K562 (cell line): ENCODE data around the gene IP6K3. TPM values are rescaled to one million over a fixed set of nuclear protein-coding genes. Genes with fewer than 3 reads are reported as not detected.

Source experiments
- ATAC-seq: fragments of 200-7000 bp; cut with Tn5 transposase; 3 replicates; pipeline ENCODE4 v1.9.1; 2020; ENCODE audit warnings: moderate library complexity
- BruUV-seq: library from RNA; stranded (reverse); fragments of 400-500 nt; replicated peaks from 2 replicates; lab custom pipeline; 2021; lab: Mats Ljungman, UMichigan
- CTCF ChIA-PET: fragments of 300-600 bp; formaldehyde crosslinking; extraction: SDS; loops from one replicate; lab custom pipeline; 2021; ENCODE audit warnings: low intra/inter-chr PET ratio; lab: Yijun Ruan, JAX
- POLR2A ChIA-PET: fragments of 300-600, 350-650 bp; sonication (Branson Sonifier 250); formaldehyde crosslinking; extraction: SDS; loops from one replicate; lab custom pipeline; 2021; ENCODE audit warnings: antibody characterized with exemption, inconsistent platforms; lab: Yijun Ruan, JAX
- DNase-seq, 4 experiments: peaks; one replicate each; pipeline versions ENCODE4 v3.0.0 to v3.0.0-alpha.2; 2011 to 2018; ENCODE audit warnings: low spot score in 3 of 4, mixed read lengths in 3 of 4; ENCODE audit errors: extremely low read depth in 1 of 4
- FAIRE-seq: peaks from 2 replicates; lab custom pipeline; 2011; peaks lifted over from hg19 to GRCh38; lab: Jason Lieb, UNC
- H2AFZ ChIP-seq: 2 replicates; pipeline ENCODE4 v1.6.0; 2011; ENCODE audit warnings: low read depth, low read length, control low read depth, inconsistent platforms
- H3K27ac ChIP-seq: fragments of 200-600 bp; 3 replicates; pipeline ENCODE4 v1.8.0; 2011; ENCODE audit warnings: low read depth, mild to moderate bottlenecking, control low read depth, inconsistent platforms, low read length, moderate library complexity, mixed read lengths; ENCODE audit errors: extremely low read depth
- H3K27me3 ChIP-seq, 2 experiments: fragments of 300-600 bp in 1 of 2; 2 replicates in 1 of 2; 3 replicates in 1 of 2; pipeline versions ENCODE4 v1.6.0 to v1.8.0; 2011; ENCODE audit warnings: inconsistent platforms in 2 of 2, low read length in 2 of 2, mild to moderate bottlenecking in 1 of 2, mixed read lengths in 1 of 2, moderate library complexity in 1 of 2; ENCODE audit not compliant: control insufficient read depth in 2 of 2, insufficient read depth in 2 of 2
- H3K36me3 ChIP-seq: fragments of 300-600 bp; 3 replicates; pipeline ENCODE4 v1.8.0; 2011; ENCODE audit warnings: mild to moderate bottlenecking, low read length, inconsistent platforms; ENCODE audit not compliant: control insufficient read depth, insufficient read depth
- H3K4me1 ChIP-seq, 2 experiments: fragments of 200-600 bp in 1 of 2; replicated peaks in 1 of 2; 2 replicates in 1 of 2; 3 replicates in 1 of 2; pipeline versions ENCODE4 v1.5.1 to v1.8.0; 2011; ENCODE audit warnings: inconsistent platforms in 2 of 2, low read length in 2 of 2, mild to moderate bottlenecking in 1 of 2, mixed read lengths in 1 of 2, moderate library complexity in 1 of 2; ENCODE audit not compliant: control insufficient read depth in 2 of 2, insufficient read depth in 2 of 2
- H3K4me2 ChIP-seq: 2 replicates; pipeline ENCODE4 v1.6.1; 2011; ENCODE audit warnings: low read length, control low read depth, inconsistent platforms, mixed read lengths; ENCODE audit not compliant: insufficient read depth
- H3K4me3 ChIP-seq: fragments of 200-600 bp; sonication (generic), shearing (Covaris generic); 2 replicates; pipeline ENCODE4 v1.5.1; 2016; ENCODE audit warnings: control low read depth, inconsistent platforms
- H3K79me2 ChIP-seq: fragments of 200-600 bp; 3 replicates; pipeline ENCODE4 v1.8.0; 2011; ENCODE audit warnings: low read length, inconsistent platforms; ENCODE audit not compliant: control insufficient read depth, insufficient read depth
- H3K9ac ChIP-seq, 2 experiments: 2 replicates each; pipeline versions ENCODE4 v1.6.0 to v1.6.1; 2011; ENCODE audit warnings: low read depth in 2 of 2, low read length in 2 of 2, control low read depth in 1 of 2, inconsistent platforms in 1 of 2, mild to moderate bottlenecking in 1 of 2, mixed read lengths in 1 of 2; ENCODE audit not compliant: insufficient read depth in 1 of 2
- H3K9me1 ChIP-seq: one replicate; pipeline ENCODE4 v1.6.0; 2011; ENCODE audit warnings: inconsistent platforms, mild to moderate bottlenecking, low read length, moderate library complexity; ENCODE audit not compliant: control insufficient read depth, insufficient read depth
- H3K9me3 ChIP-seq: replicated peaks from 2 replicates; pipeline ENCODE4 v1.5.1; 2011; ENCODE audit warnings: low read depth, low read length, inconsistent platforms; ENCODE audit not compliant: control insufficient read depth, insufficient read depth
- H4K20me1 ChIP-seq: replicated peaks from 2 replicates; pipeline ENCODE4 v1.6.1; 2011; ENCODE audit warnings: low read length, inconsistent platforms, mixed read lengths; ENCODE audit not compliant: control insufficient read depth, insufficient read depth
- C11orf30 ChIP-seq: fragments of 450-650 bp; IDR thresholded peaks from 2 replicates; pipeline ENCODE4 v1.6.1; 2016; ENCODE audit warnings: low read depth, mild to moderate bottlenecking
- GATA2 ChIP-seq: sonication (generic); formaldehyde crosslinking; IDR thresholded peaks from 2 replicates; pipeline ENCODE4 v1.4.0; 2020; ENCODE audit warnings: mild to moderate bottlenecking, missing genetic modification reagents
- HDAC1 ChIP-seq, 2 experiments: fragments of 450-650 bp; IDR thresholded peaks; 2 replicates each; pipeline ENCODE4 v1.6.1; 2016 to 2017; ENCODE audit warnings: inconsistent platforms in 1 of 2, mild to moderate bottlenecking in 1 of 2, moderate library complexity in 1 of 2
- HDAC6 ChIP-seq: IDR thresholded peaks from 2 replicates; pipeline ENCODE4 v1.6.1; 2012; ENCODE audit warnings: low read depth, mild to moderate bottlenecking, control low read depth, inconsistent platforms, low read length, moderate library complexity
- HNRNPK ChIP-seq: fragments of 200-400 bp; formaldehyde crosslinking; IDR thresholded peaks from one replicate; pipeline ENCODE4 v1.6.1; 2018; ENCODE audit warnings: mild to moderate bottlenecking, low read depth, low read length; ENCODE audit not compliant: poor library complexity, severe bottlenecking
- KLF6 ChIP-seq: fragments of 250-450 bp; sonication (Bioruptor Pico); IDR thresholded peaks from 2 replicates; pipeline ENCODE4 v1.4.0; 2020; ENCODE audit warnings: mild to moderate bottlenecking, moderate library complexity, borderline replicate concordance
- RFX5 ChIP-seq: IDR thresholded peaks from 2 replicates; pipeline ENCODE4 v1.6.1; 2011; ENCODE audit warnings: low read depth, mild to moderate bottlenecking, improper control_type of control experiment, low read length
- RFX7 ChIP-seq: fragments of 250-450 bp; sonication (Bioruptor Pico); IDR thresholded peaks from 2 replicates; pipeline ENCODE4 v1.5.1; 2021; ENCODE audit warnings: mild to moderate bottlenecking
- SIN3A ChIP-seq, 2 experiments: fragments of 150-350 bp in 1 of 2; IDR thresholded peaks; 2 replicates each; pipeline ENCODE4 v1.6.1; 2011 to 2016; ENCODE audit warnings: borderline replicate concordance in 2 of 2, low read depth in 2 of 2, low read length in 2 of 2, mild to moderate bottlenecking in 2 of 2, moderate library complexity in 2 of 2; ENCODE audit not compliant: control insufficient read depth in 1 of 2
- SRSF7 ChIP-seq: fragments of 200-400 bp; formaldehyde crosslinking; optimal IDR thresholded peaks from 2 replicates; pipeline ENCODE3; 2017; ENCODE audit warnings: mild to moderate bottlenecking, low read depth, low read length
- XRCC3 ChIP-seq: fragments of 450-650 bp; IDR thresholded peaks from 2 replicates; pipeline ENCODE4 v1.6.1; 2017; ENCODE audit warnings: mild to moderate bottlenecking, moderate library complexity
- ZBED1 ChIP-seq: IDR thresholded peaks from 2 replicates; pipeline ENCODE4 v1.6.1; 2014
- WGBS: fragments of 100-300 bp; shearing (Covaris generic); methylation state at CpG from one replicate; pipeline ENCODE4 v1.1.6; 2016; ENCODE audit warnings: low coverage, mixed read lengths; ENCODE audit not compliant: insufficient coverage; ENCODE audit errors: missing lambda C conversion rate; 5-methylcytosine and 5-hydroxymethylcytosine counted together
- in situ Hi-C: fragments of 300-500 bp; cut with MboI; formaldehyde crosslinking; loops from 4 replicates; pipeline ENCODE4 v1.15.0; 2018; ENCODE audit warnings: inconsistent platforms, mixed read lengths
- intact Hi-C: fragments of 100-400 bp; cut with micrococcal nuclease; formaldehyde crosslinking; loops from 2 replicates; pipeline ENCODE4 v1.14.2; 2022
- polyA plus RNA-seq, 8 experiments: library from polyadenylated mRNA; depleted of rRNA in 4 of 8; stranded (reverse) in 5 of 8; unstranded in 3 of 8; fragments of >200 nt; fragmentation: Nextera tagmentation in 2 of 8; fragmentation: Illumina TruSeq in 1 of 8; extraction: Ambion mirVana in 2 of 8; extraction: Trizol in 1 of 8; gene quantifications; 2 replicates each; pipeline versions ENCODE4 v1.2.1 to v1.2.3, GENCODE V29; 2011 to 2014; ENCODE audit warnings: inconsistent platforms in 1 of 8, missing spikeins in 1 of 8
- total RNA-seq, 7 experiments: library from RNA; depleted of rRNA in 6 of 7; stranded (reverse); fragments of >200 nt in 6 of 7; fragmentation: Illumina TruSeq in 2 of 7; extraction: Trizol in 2 of 7; gene quantifications; 2 replicates each; pipeline versions ENCODE4 v1.2.1 to v1.2.3, GENCODE V29; 2011 to 2021; ENCODE audit warnings: low replicate concordance in 1 of 7
- TF ChIP-seq, protein P1 (sequence below): IDR thresholded peaks from 3 replicates; pipeline ENCODE4 v1.6.1; 2011; ENCODE audit warnings: borderline replicate concordance, mild to moderate bottlenecking; ENCODE audit not compliant: insufficient read length, insufficient read depth
- TF ChIP-seq, protein P2 (sequence below): fragments of 450-650 bp; IDR thresholded peaks from 2 replicates; pipeline ENCODE4 v1.6.1; 2017; ENCODE audit warnings: antibody characterized with exemption
- TF ChIP-seq, protein P3 (sequence below): fragments of 250-450 bp; sonication (Bioruptor Pico); IDR thresholded peaks from 2 replicates; pipeline ENCODE4 v1.6.1; 2021; ENCODE audit warnings: mild to moderate bottlenecking

IP6K3 gene
- total and polyA plus RNA-seq, 9 of the 15 experiments (the other 6 are each of a cell fraction or from before 2014, with no cell fraction given): not detected

DNA sequence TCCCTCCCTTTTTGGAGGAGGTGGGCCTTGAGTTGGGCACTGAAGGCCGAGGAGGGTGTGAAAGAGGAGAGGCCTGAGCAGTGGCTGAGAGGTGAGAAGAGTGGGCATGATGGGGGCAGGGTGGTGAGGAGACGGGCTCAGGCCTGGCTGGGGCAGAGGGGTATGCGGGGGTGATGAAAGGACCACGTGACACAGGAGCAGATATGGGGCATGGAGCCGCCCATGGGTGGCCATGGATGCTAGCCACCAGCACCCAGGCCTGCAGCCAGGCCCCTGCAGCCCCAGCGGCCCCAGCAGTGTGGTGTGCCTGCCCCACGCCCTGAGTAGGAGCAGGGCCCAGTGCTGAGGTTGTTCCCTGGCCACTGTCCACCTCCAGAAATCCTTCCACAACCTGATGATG, 61.7 kb downstream of the IP6K3 start:
- BruUV-seq: no TSS peak
- Histone ChIP-seq H2AFZ (no peak overlapping the region), H3K4me2 (no peak overlapping the region), H3K36me3 (peaks cover 91% of the 10 kb centered on the region; the same call in 2 of the 3 replicates), H3K9me1 (no peaks in the 10 kb centered on the region), H4K20me1 (no peaks in the 10 kb centered on the region), H3K9me3 (no peaks in the 10 kb centered on the region), H3K4me1 (peaks cover 0 to 7% of the 10 kb centered on the region in 2 experiments; a peak in 1 of 5 replicates), H3K4me3 (no peak overlapping the region), H3K79me2 (no peaks in the 10 kb centered on the region)
- in situ Hi-C loops: no loop called here
- intact Hi-C loops: no loop called here
- ATAC-seq (no peak), DNase-seq (no peak)
- 86% methylated on average over 5 of the region's 7 CpGs for WGBS
- POLR2A ChIA-PET: interaction anchor here (1.4 kb wide), 1 partner anchor 9 kb away, joined by 6 read pairs; no protein-coding TSS in a partner anchor
- CTCF ChIA-PET: no interaction called here
- TF ChIP-seq HNRNPK: no peak
- TF ChIP-seq RFX5: no peak
- no peak for TF ChIP-seq C11orf30
- no peak for TF ChIP-seq XRCC3
- TF ChIP-seq, protein P1, sequence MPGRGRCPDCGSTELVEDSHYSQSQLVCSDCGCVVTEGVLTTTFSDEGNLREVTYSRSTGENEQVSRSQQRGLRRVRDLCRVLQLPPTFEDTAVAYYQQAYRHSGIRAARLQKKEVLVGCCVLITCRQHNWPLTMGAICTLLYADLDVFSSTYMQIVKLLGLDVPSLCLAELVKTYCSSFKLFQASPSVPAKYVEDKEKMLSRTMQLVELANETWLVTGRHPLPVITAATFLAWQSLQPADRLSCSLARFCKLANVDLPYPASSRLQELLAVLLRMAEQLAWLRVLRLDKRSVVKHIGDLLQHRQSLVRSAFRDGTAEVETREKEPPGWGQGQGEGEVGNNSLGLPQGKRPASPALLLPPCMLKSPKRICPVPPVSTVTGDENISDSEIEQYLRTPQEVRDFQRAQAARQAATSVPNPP: no peak
- TF ChIP-seq RFX7: no peak
- TF ChIP-seq SIN3A (IDR thresholded peaks at IDR 0.05; ENCODE audit: borderline replicate concordance in 2 of 2, control insufficient read depth in 1 of 2, low read depth in 2 of 2, low read length in 2 of 2): no peak
- TF ChIP-seq HDAC1 (IDR thresholded peaks at IDR 0.05): no peak
- TF ChIP-seq KLF6 (CRISPR knock-in tag): no peak
- TF ChIP-seq, protein P2, sequence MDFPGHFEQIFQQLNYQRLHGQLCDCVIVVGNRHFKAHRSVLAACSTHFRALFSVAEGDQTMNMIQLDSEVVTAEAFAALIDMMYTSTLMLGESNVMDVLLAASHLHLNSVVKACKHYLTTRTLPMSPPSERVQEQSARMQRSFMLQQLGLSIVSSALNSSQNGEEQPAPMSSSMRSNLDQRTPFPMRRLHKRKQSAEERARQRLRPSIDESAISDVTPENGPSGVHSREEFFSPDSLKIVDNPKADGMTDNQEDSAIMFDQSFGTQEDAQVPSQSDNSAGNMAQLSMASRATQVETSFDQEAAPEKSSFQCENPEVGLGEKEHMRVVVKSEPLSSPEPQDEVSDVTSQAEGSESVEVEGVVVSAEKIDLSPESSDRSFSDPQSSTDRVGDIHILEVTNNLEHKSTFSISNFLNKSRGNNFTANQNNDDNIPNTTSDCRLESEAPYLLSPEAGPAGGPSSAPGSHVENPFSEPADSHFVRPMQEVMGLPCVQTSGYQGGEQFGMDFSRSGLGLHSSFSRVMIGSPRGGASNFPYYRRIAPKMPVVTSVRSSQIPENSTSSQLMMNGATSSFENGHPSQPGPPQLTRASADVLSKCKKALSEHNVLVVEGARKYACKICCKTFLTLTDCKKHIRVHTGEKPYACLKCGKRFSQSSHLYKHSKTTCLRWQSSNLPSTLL: no peak
- no peak for TF ChIP-seq ZBED1
- TF ChIP-seq HDAC6: no peak
- TF ChIP-seq, protein P3, sequence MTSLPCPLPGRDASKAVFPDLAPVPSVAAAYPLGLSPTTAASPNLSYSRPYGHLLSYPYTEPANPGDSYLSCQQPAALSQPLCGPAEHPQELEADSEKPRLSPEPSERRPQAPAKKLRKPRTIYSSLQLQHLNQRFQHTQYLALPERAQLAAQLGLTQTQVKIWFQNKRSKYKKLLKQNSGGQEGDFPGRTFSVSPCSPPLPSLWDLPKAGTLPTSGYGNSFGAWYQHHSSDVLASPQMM: no peak
- no peak for TF ChIP-seq GATA2 (CRISPR knock-in tag)
- no peak for TF ChIP-seq SRSF7
- TF ChIP-seq, all 486 proteins: peak for 0
- no peak for FAIRE-seq
- no peaks in the 10 kb centered on the region for H3K27me3 ChIP-seq
- H3K9ac ChIP-seq: no peak overlapping the region; a peak in 1 of 4 replicates
- no peak overlapping the region for H3K27ac ChIP-seq
